GM12878 (cell line): Measurements from ENCODE around the gene NRSN1. TPM values are rescaled to one million over a fixed set of nuclear protein-coding genes. Genes with fewer than 3 reads are reported as not detected.

Source experiments
- ATAC-seq: fragments of 200-7000 bp; cut with Tn5 transposase; 3 replicates; pipeline ENCODE4 v1.9.1; 2020; ENCODE audit warnings: mild to moderate bottlenecking, moderate library complexity
- BruUV-seq: library from RNA; stranded (reverse); fragments of 400-500 nt; replicated peaks from 2 replicates; lab custom pipeline; 2021; lab: Mats Ljungman, UMichigan
- CTCF ChIA-PET: fragments of 300-600 bp; sonication (Branson Sonifier 250); formaldehyde crosslinking; extraction: SDS; loops from one replicate; lab custom pipeline; 2021; ENCODE audit warnings: inconsistent platforms; lab: Yijun Ruan, JAX
- POLR2A ChIA-PET: fragments of 350-600 bp; formaldehyde crosslinking; extraction: SDS; loops from one replicate; lab custom pipeline; 2021; ENCODE audit warnings: inconsistent platforms; lab: Charles Lee
- RAD21 ChIA-PET: fragments of 300-600 bp; sonication (Branson Sonifier 250); formaldehyde crosslinking; loops from one replicate; lab custom pipeline; 2023; ENCODE audit warnings: antibody characterized with exemption; ENCODE audit not compliant: unreplicated experiment; lab: Charles Lee
- SMC1A ChIA-PET: fragments of 300-600 bp; sonication (Branson Sonifier 250); formaldehyde crosslinking; loops from one replicate; lab custom pipeline; 2023; ENCODE audit not compliant: unreplicated experiment, uncharacterized antibody; lab: Charles Lee
- DNase-seq: peaks from one replicate; pipeline ENCODE4 v3.0.0-alpha.2; 2011; ENCODE audit warnings: low read depth, low spot score
- FAIRE-seq: peaks from 3 replicates; lab custom pipeline; 2011; peaks lifted over from hg19 to GRCh38; lab: Jason Lieb, UNC
- H2AFZ ChIP-seq: 2 replicates; pipeline ENCODE4 v1.6.0; 2011; ENCODE audit warnings: low read depth, low read length, control low read depth; ENCODE audit not compliant: control insufficient read depth
- H3K27ac ChIP-seq: 2 replicates; pipeline ENCODE4 v1.5.1; 2011; ENCODE audit warnings: control low read depth; ENCODE audit not compliant: control insufficient read depth, insufficient read depth
- H3K27me3 ChIP-seq, 2 experiments: replicated peaks in 1 of 2; 2 replicates each; pipeline versions ENCODE4 v1.6.0 to v1.6.1; 2011; ENCODE audit warnings: low read length in 1 of 2; ENCODE audit not compliant: control insufficient read depth in 2 of 2, insufficient read depth in 2 of 2
- H3K36me3 ChIP-seq, 2 experiments: 2 replicates each; pipeline ENCODE4 v1.5.1; 2011; ENCODE audit warnings: low read length in 1 of 2; ENCODE audit not compliant: control insufficient read depth in 2 of 2, insufficient read depth in 2 of 2
- H3K4me1 ChIP-seq: 2 replicates; pipeline ENCODE4 v1.6.1; 2011; ENCODE audit warnings: mild to moderate bottlenecking, low read length, moderate library complexity, mixed read lengths; ENCODE audit not compliant: control insufficient read depth, insufficient read depth
- H3K4me2 ChIP-seq: 2 replicates; pipeline ENCODE4 v1.6.0; 2011; ENCODE audit warnings: control low read depth; ENCODE audit not compliant: control insufficient read depth, insufficient read depth
- H3K4me3 ChIP-seq: fragments of 200-600 bp; sonication (generic); 2 replicates; pipeline ENCODE4 v1.5.1; 2016
- H3K79me2 ChIP-seq: 2 replicates; pipeline ENCODE4 v1.6.0; 2011; ENCODE audit warnings: low read length; ENCODE audit not compliant: control insufficient read depth, insufficient read depth
- H3K9ac ChIP-seq: 2 replicates; pipeline ENCODE4 v1.8.0; 2011; ENCODE audit warnings: low read length, control low read depth, mixed read lengths; ENCODE audit not compliant: control insufficient read depth, insufficient read depth
- H3K9me3 ChIP-seq: replicated peaks from 3 replicates; pipeline ENCODE4 v1.5.1; 2011; ENCODE audit warnings: mild to moderate bottlenecking, low read length; ENCODE audit not compliant: control insufficient read depth, insufficient read depth
- H4K20me1 ChIP-seq: 2 replicates; pipeline ENCODE4 v1.6.0; 2011; ENCODE audit not compliant: control insufficient read depth, insufficient read depth
- CBX3 ChIP-seq: fragments of 200-600 bp; sonication (generic); IDR thresholded peaks from 2 replicates; pipeline ENCODE4 v1.6.1; 2016; ENCODE audit warnings: low read depth, borderline replicate concordance
- CUX1 ChIP-seq: IDR thresholded peaks from 2 replicates; pipeline ENCODE4 v1.6.1; 2012; ENCODE audit warnings: improper control_type of control experiment, low read depth, low read length; ENCODE audit not compliant: insufficient replicate concordance
- E2F4 ChIP-seq: IDR thresholded peaks from 2 replicates; pipeline ENCODE4 v1.6.1; 2012; ENCODE audit warnings: low read depth, low read length, improper control_type of control experiment
- NKRF ChIP-seq: fragments of 450-650 bp; conservative IDR thresholded peaks from 2 replicates; pipeline ENCODE4 v1.6.1; 2017; ENCODE audit warnings: mild to moderate bottlenecking, moderate library complexity
- PKNOX1 ChIP-seq: fragments of 450-650 bp; IDR thresholded peaks from 2 replicates; pipeline ENCODE4 v1.6.1; 2016; ENCODE audit warnings: mild to moderate bottlenecking
- RFX5 ChIP-seq: IDR thresholded peaks from 2 replicates; pipeline ENCODE4 v1.6.1; 2011; ENCODE audit warnings: low read depth, low read length, improper control_type of control experiment
- SPI1 ChIP-seq: IDR thresholded peaks from 2 replicates; pipeline ENCODE4 v1.6.1; 2011; ENCODE audit warnings: low read depth, mild to moderate bottlenecking, low read length, moderate library complexity, borderline replicate concordance; ENCODE audit not compliant: insufficient read depth
- SUZ12 ChIP-seq: fragments of 200-600 bp; sonication (generic); IDR thresholded peaks from one replicate; pipeline ENCODE4 v1.6.1; 2018; ENCODE audit warnings: antibody characterized with exemption, mild to moderate bottlenecking; ENCODE audit not compliant: unreplicated experiment
- YBX1 ChIP-seq: fragments of 450-650 bp; IDR thresholded peaks from 2 replicates; pipeline ENCODE4 v1.6.1; 2016; ENCODE audit warnings: antibody characterized with exemption
- WGBS: methylation state at CpG from one replicate; pipeline ENCODE4 v1.1.6; 2016; ENCODE audit warnings: low lambda C conversion rate; ENCODE audit not compliant: insufficient replicate concordance, insufficient coverage; ENCODE audit errors: missing lambda C conversion rate; 5-methylcytosine and 5-hydroxymethylcytosine counted together
- in situ Hi-C: fragments of 300-500 bp; cut with MboI; formaldehyde crosslinking; loops from 9 replicates; pipeline ENCODE4 v1.14.3; 2018; ENCODE audit warnings: mixed read lengths
- intact Hi-C: fragments of 100-400 bp; cut with micrococcal nuclease; formaldehyde crosslinking; loops from one replicate; pipeline ENCODE4 v1.14.2; 2022; ENCODE audit not compliant: unreplicated experiment
- polyA plus RNA-seq, 11 experiments: library from polyadenylated mRNA; depleted of rRNA in 4 of 11; unstranded in 6 of 11; stranded (reverse) in 5 of 11; fragments of >200 nt; fragmentation: Nextera tagmentation in 4 of 11; fragmentation: Illumina TruSeq in 1 of 11; extraction: Ambion mirVana in 4 of 11; extraction: Trizol in 1 of 11; gene quantifications; 1 replicate in 1 of 11; 2 replicates in 10 of 11; pipeline versions ENCODE4 v1.2.1 to v1.2.3, GENCODE V29; 2011 to 2016; ENCODE audit warnings: inconsistent platforms in 2 of 11, missing spikeins in 2 of 11, low read depth in 1 of 11
- total RNA-seq, 4 experiments: library from RNA; depleted of rRNA in 3 of 4; stranded (reverse); fragments of >200 nt in 3 of 4; fragmentation: Illumina TruSeq in 1 of 4; extraction: Trizol in 1 of 4; gene quantifications; 2 replicates each; pipeline versions ENCODE4 v1.2.1 to v1.2.3, GENCODE V29; 2013 to 2021
- TF ChIP-seq, protein P1 (sequence below): IDR thresholded peaks from 2 replicates; pipeline ENCODE4 v1.6.1; 2011; ENCODE audit warnings: borderline replicate concordance, low read depth, mild to moderate bottlenecking, moderate library complexity, low read length; ENCODE audit not compliant: insufficient read depth, poor library complexity, severe bottlenecking

The NRSN1 gene
- total and polyA plus RNA-seq, 10 of the 15 experiments (the other 5 are each of a cell fraction or from before 2014, with no cell fraction given) = not detected

DNA sequence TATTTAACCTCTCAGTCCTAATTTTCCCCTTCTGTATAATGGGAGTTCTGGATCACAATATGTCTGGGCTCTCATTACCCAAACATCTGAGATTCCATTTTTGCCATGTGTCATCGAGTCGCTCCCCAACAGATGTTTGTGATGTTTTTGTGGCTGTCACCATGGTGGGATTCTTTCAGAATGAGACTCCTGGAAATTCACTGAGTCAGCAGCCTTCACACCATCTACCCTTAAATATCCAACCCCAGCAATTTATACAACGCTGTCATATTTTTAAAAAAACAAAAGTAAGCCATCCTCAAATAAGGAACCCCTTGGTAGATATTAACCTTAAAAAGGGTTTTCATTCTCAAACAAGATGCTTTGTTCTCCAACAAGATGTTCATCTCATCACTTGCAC lies 20.9 kb downstream of the NRSN1 start (continued):
- no peak for TF ChIP-seq CUX1

- Histone ChIP-seq H3K9me3 (no peaks in the 10 kb centered on the region; the same call in 2 of the 3 replicates), H3K4me3 (no peak overlapping the region), H4K20me1 (no peaks in the 10 kb centered on the region), H3K9ac (no peak overlapping the region), H3K4me2 (no peak overlapping the region), H3K27me3 (no peaks in the 10 kb centered on the region), H2AFZ (no peak overlapping the region), H3K27ac (no peak overlapping the region), H3K36me3 (no peaks in the 10 kb centered on the region), H3K79me2 (no peaks in the 10 kb centered on the region), H3K4me1 (no peaks in the 10 kb centered on the region)
- SMC1A ChIA-PET = no interaction called here
- no peak for ATAC-seq
- WGBS = 22% methylated on average over 8 of the region's 8 CpGs
- POLR2A ChIA-PET = no interaction called here
- intact Hi-C loops (no loop called here), in situ Hi-C loops (no loop called here)
- CTCF ChIA-PET = no interaction called here
- RAD21 ChIA-PET = no interaction called here
- no TSS peak for BruUV-seq
- FAIRE-seq = no peak
- DNase-seq = no peak
- TF ChIP-seq SPI1 (no peak), CBX3 (no peak), E2F4 (no peak), SUZ12 (no peak), RFX5 (no peak), NKRF (no peak), YBX1 (no peak), PKNOX1 (no peak)
- TF ChIP-seq, protein P1, sequence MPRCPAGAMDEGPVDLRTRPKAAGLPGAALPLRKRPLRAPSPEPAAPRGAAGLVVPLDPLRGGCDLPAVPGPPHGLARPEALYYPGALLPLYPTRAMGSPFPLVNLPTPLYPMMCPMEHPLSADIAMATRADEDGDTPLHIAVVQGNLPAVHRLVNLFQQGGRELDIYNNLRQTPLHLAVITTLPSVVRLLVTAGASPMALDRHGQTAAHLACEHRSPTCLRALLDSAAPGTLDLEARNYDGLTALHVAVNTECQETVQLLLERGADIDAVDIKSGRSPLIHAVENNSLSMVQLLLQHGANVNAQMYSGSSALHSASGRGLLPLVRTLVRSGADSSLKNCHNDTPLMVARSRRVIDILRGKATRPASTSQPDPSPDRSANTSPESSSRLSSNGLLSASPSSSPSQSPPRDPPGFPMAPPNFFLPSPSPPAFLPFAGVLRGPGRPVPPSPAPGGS = no peak
Observed at GRCh38 chr6:24147511-24148153, 21.6 kb downstream of the NRSN1 start.
